K562 (cell line): Measurements from ENCODE around the gene KRT28. TPM values are rescaled to one million over a fixed set of nuclear protein-coding genes. Genes with fewer than 3 reads are reported as not detected.

Experiments used
- CHCHD3 ChIP-seq: fragments of 250-450 bp; sonication (Bioruptor Pico); IDR thresholded peaks from 2 replicates; pipeline ENCODE4 v2.1.2; 2022; ENCODE audit warnings: mild to moderate bottlenecking
- FUS ChIP-seq: fragments of 200-400 bp; formaldehyde crosslinking; optimal IDR thresholded peaks from 2 replicates; pipeline ENCODE3; 2017; ENCODE audit warnings: low read depth, low read length
- HNRNPLL ChIP-seq: fragments of 200-400 bp; formaldehyde crosslinking; IDR thresholded peaks from 2 replicates; pipeline ENCODE4 v1.6.1; 2017; ENCODE audit warnings: low read length, low read depth, mild to moderate bottlenecking; ENCODE audit not compliant: poor library complexity, severe bottlenecking
- JUN ChIP-seq, 2 experiments: sonication (generic) in 1 of 2; formaldehyde crosslinking in 1 of 2; IDR thresholded peaks; 2 replicates each; pipeline versions ENCODE4 v1.6.1 to v1.8.0; 2012 to 2022; ENCODE audit warnings: borderline replicate concordance in 2 of 2, mild to moderate bottlenecking in 2 of 2, improper control_type of control experiment in 1 of 2, low read depth in 1 of 2, low read length in 1 of 2, missing genetic modification reagents in 1 of 2
- MCM2 ChIP-seq: fragments of 450-650 bp; IDR thresholded peaks from 2 replicates; pipeline ENCODE4 v1.6.1; 2017; ENCODE audit warnings: low read depth, mild to moderate bottlenecking
- NFATC3 ChIP-seq: fragments of 450-650 bp; IDR thresholded peaks from 2 replicates; pipeline ENCODE4 v1.6.1; 2017; ENCODE audit warnings: mild to moderate bottlenecking
- NR2C1 ChIP-seq, 2 experiments: fragments of 450-650 bp; IDR thresholded peaks; 2 replicates each; pipeline ENCODE4 v1.6.1; 2017; ENCODE audit warnings: mild to moderate bottlenecking in 2 of 2, antibody characterized with exemption in 1 of 2, inconsistent platforms in 1 of 2, missing compliant biosample characterization in 1 of 2, missing genetic modification characterization in 1 of 2
- POLR2AphosphoS5 ChIP-seq: IDR thresholded peaks from 2 replicates; pipeline ENCODE4 v1.6.1; 2011; ENCODE audit warnings: mild to moderate bottlenecking, low read depth, low read length, moderate library complexity; ENCODE audit not compliant: control insufficient read depth, insufficient read depth
- TAF1 ChIP-seq: IDR thresholded peaks from 2 replicates; pipeline ENCODE4 v1.6.1; 2011; ENCODE audit warnings: mild to moderate bottlenecking, low read length, moderate library complexity; ENCODE audit not compliant: insufficient read depth, control insufficient read depth, severe bottlenecking; ENCODE audit errors: extremely low read depth
- ZNF165 ChIP-seq: fragments of 250-450 bp; sonication (Bioruptor Pico); IDR thresholded peaks from 2 replicates; pipeline ENCODE4 v1.4.0; 2020; ENCODE audit warnings: borderline replicate concordance
- ZNF444 ChIP-seq: fragments of 250-450 bp; sonication (Bioruptor Pico); IDR thresholded peaks from 2 replicates; pipeline ENCODE4 v1.4.0; 2020; ENCODE audit warnings: mild to moderate bottlenecking, moderate library complexity
- ZNF76 ChIP-seq: fragments of 250-450 bp; sonication (Bioruptor Pico); IDR thresholded peaks from 2 replicates; pipeline ENCODE4 v1.4.0; 2020; ENCODE audit warnings: mild to moderate bottlenecking, moderate library complexity, borderline replicate concordance
- ZNF778 ChIP-seq: fragments of 450-650 bp; formaldehyde crosslinking; IDR thresholded peaks from 2 replicates; pipeline ENCODE4 v1.4.0; 2020; ENCODE audit warnings: mild to moderate bottlenecking, moderate library complexity
- polyA plus RNA-seq, 8 experiments: library from polyadenylated mRNA; depleted of rRNA in 4 of 8; stranded (reverse) in 5 of 8; unstranded in 3 of 8; fragments of >200 nt; fragmentation: Nextera tagmentation in 2 of 8; fragmentation: Illumina TruSeq in 1 of 8; extraction: Ambion mirVana in 2 of 8; extraction: Trizol in 1 of 8; gene quantifications; 2 replicates each; pipeline versions ENCODE4 v1.2.1 to v1.2.3, GENCODE V29; 2011 to 2014; ENCODE audit warnings: inconsistent platforms in 1 of 8, missing spikeins in 1 of 8
- total RNA-seq, 7 experiments: library from RNA; depleted of rRNA in 6 of 7; stranded (reverse); fragments of >200 nt in 6 of 7; fragmentation: Illumina TruSeq in 2 of 7; extraction: Trizol in 2 of 7; gene quantifications; 2 replicates each; pipeline versions ENCODE4 v1.2.1 to v1.2.3, GENCODE V29; 2011 to 2021; ENCODE audit warnings: low replicate concordance in 1 of 7
- TF ChIP-seq, protein P1 (sequence below): fragments of 450-650 bp; conservative IDR thresholded peaks from 2 replicates; pipeline ENCODE4 v1.6.1; 2016; ENCODE audit warnings: missing genetic modification characterization, low read depth, mild to moderate bottlenecking, missing compliant biosample characterization, moderate library complexity
- TF ChIP-seq, protein P2 (sequence below): sonication (generic); formaldehyde crosslinking; IDR thresholded peaks from 2 replicates; pipeline ENCODE4 v1.9.0; 2022; ENCODE audit warnings: mild to moderate bottlenecking, missing genetic modification reagents
- TF ChIP-seq, protein P3 (sequence below): fragments of 250-450 bp; sonication (Bioruptor Pico); IDR thresholded peaks from 2 replicates; pipeline ENCODE4 v1.4.0; 2020
- TF ChIP-seq, protein P4 (sequence below): fragments of 250-450 bp; sonication (Bioruptor Pico); IDR thresholded peaks from 2 replicates; pipeline ENCODE4 v1.4.0; 2020

Gene KRT28
- total and polyA plus RNA-seq, 9 of the 15 experiments (the other 6 are each of a cell fraction or from before 2014, with no cell fraction given): not detected

DNA sequence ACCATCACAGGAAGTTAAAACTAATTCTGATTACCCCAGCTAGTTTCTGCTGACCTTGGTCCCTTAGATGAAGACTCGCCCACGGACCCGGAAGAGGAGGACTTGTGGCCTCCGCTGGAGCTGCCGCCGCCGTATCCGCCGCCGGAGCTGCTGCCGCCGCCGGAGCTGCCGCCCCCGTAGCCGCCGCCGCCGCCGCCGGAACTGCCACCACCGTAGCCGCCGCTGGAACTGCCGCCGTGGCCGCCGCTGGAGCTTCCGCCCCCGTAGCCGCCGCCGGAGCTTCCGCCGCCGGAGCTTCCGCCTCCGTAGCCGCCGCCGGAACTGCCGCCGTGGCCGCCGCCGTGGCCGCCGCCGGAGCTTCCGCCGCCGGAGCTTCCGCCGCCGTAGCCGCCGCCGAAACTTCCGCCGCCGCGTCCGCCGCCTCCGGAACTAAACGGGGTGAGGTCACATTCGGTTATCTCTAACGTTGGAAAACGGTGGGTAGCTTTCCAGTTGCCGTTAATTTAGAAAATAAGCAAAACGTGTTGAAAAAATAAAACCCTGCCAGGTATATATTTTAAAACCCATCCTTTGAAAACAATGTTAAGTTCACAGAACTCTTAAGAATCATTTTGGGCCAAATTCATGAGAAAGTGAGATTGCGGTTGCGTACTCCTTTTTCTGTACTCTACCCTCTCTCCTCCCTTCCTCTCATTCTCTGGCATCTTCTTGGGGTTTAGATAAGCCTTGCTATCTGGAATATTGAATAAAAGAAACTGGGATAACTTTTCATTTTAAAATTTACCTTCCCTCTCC lies 19.2 kb upstream of the KRT28 start (continued):
- TF ChIP-seq, protein P1, sequence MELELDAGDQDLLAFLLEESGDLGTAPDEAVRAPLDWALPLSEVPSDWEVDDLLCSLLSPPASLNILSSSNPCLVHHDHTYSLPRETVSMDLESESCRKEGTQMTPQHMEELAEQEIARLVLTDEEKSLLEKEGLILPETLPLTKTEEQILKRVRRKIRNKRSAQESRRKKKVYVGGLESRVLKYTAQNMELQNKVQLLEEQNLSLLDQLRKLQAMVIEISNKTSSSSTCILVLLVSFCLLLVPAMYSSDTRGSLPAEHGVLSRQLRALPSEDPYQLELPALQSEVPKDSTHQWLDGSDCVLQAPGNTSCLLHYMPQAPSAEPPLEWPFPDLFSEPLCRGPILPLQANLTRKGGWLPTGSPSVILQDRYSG (tag): 0 out of 2 replicates have a peak, but pooled peaks have one; percentile 40
- TF ChIP-seq, protein P2, sequence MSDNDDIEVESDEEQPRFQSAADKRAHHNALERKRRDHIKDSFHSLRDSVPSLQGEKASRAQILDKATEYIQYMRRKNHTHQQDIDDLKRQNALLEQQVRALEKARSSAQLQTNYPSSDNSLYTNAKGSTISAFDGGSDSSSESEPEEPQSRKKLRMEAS: no peak
- TF ChIP-seq ZNF165 (CRISPR knock-in tag) (no peak), HNRNPLL (peak; percentile 93), CHCHD3 (CRISPR knock-in tag) (0 out of 2 replicates have a peak, but pooled peaks have one; percentile 69), NR2C1 (IDR thresholded peaks at IDR 0.05) (peak; percentile 92), NR2C1 (tag; IDR thresholded peaks at IDR 0.05) (peak; percentile 85), ZNF76 (0 out of 2 replicates have a peak, but pooled peaks have one; percentile 43), ZNF444 (CRISPR knock-in tag) (no peak), TAF1 (peak; percentile 84), MCM2 (no peak), FUS (no peak), JUN (IDR thresholded peaks at IDR 0.05; ENCODE audit: borderline replicate concordance, low read depth, low read length) (peak; percentile 49; the same call in 1 of the 2 replicates), JUN (CRISPR knock-in tag; IDR thresholded peaks at IDR 0.05; ENCODE audit: borderline replicate concordance) (no peak), NFATC3 (peak; percentile 83; the same call in 1 of the 2 replicates), ZNF778 (CRISPR knock-in tag) (no peak), POLR2AphosphoS5 (0 out of 2 replicates have a peak, but pooled peaks have one; percentile 53)
- TF ChIP-seq, protein P3, sequence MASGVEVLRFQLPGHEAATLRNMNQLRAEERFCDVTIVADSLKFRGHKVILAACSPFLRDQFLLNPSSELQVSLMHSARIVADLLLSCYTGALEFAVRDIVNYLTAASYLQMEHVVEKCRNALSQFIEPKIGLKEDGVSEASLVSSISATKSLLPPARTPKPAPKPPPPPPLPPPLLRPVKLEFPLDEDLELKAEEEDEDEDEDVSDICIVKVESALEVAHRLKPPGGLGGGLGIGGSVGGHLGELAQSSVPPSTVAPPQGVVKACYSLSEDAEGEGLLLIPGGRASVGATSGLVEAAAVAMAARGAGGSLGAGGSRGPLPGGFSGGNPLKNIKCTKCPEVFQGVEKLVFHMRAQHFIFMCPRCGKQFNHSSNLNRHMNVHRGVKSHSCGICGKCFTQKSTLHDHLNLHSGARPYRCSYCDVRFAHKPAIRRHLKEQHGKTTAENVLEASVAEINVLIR (CRISPR knock-in tag): no peak
- TF ChIP-seq, protein P4, sequence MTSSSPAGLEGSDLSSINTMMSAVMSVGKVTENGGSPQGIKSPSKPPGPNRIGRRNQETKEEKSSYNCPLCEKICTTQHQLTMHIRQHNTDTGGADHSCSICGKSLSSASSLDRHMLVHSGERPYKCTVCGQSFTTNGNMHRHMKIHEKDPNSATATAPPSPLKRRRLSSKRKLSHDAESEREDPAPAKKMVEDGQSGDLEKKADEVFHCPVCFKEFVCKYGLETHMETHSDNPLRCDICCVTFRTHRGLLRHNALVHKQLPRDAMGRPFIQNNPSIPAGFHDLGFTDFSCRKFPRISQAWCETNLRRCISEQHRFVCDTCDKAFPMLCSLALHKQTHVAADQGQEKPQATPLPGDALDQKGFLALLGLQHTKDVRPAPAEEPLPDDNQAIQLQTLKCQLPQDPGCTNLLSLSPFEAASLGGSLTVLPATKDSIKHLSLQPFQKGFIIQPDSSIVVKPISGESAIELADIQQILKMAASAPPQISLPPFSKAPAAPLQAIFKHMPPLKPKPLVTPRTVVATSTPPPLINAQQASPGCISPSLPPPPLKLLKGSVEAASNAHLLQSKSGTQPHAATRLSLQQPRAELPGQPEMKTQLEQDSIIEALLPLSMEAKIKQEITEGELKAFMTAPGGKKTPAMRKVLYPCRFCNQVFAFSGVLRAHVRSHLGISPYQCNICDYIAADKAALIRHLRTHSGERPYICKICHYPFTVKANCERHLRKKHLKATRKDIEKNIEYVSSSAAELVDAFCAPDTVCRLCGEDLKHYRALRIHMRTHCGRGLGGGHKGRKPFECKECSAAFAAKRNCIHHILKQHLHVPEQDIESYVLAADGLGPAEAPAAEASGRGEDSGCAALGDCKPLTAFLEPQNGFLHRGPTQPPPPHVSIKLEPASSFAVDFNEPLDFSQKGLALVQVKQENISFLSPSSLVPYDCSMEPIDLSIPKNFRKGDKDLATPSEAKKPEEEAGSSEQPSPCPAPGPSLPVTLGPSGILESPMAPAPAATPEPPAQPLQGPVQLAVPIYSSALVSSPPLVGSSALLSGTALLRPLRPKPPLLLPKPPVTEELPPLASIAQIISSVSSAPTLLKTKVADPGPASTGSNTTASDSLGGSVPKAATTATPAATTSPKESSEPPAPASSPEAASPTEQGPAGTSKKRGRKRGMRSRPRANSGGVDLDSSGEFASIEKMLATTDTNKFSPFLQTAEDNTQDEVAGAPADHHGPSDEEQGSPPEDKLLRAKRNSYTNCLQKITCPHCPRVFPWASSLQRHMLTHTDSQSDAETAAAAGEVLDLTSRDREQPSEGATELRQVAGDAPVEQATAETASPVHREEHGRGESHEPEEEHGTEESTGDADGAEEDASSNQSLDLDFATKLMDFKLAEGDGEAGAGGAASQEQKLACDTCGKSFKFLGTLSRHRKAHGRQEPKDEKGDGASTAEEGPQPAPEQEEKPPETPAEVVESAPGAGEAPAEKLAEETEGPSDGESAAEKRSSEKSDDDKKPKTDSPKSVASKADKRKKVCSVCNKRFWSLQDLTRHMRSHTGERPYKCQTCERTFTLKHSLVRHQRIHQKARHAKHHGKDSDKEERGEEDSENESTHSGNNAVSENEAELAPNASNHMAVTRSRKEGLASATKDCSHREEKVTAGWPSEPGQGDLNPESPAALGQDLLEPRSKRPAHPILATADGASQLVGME: no peak
